Heart left ventricle (tissue), 16 donors: ENCODE results near the gene TPSD1. TPM values are rescaled to one million over a fixed set of nuclear protein-coding genes. Genes with fewer than 3 reads are reported as not detected.
A peak's percentile ranks its signal among the peaks of the same experiment; 100 is the strongest.

ENCODE experiments used
- ATAC-seq, 4 donors: fragments of 200-7000 bp; cut with Tn5 transposase; one replicate each; pipeline ENCODE4 v1.9.1; 2020 to 2022; ENCODE audit warnings: moderate library complexity in 4 of 4, mild to moderate bottlenecking in 3 of 4, moderate number of reproducible peaks in 1 of 4
- DNase-seq, 5 donors: peaks; one replicate each; pipeline ENCODE4 v3.0.0-alpha.2; 2020
- H3K27ac ChIP-seq, 12 donors: fragments of 200-600 bp; sonication (generic) in 4 of 12; one replicate each; pipeline versions ENCODE4 v1.5.0 to v1.8.0; 2016 to 2022; ENCODE audit warnings: mild to moderate bottlenecking in 2 of 12
- H3K27me3 ChIP-seq, 9 donors: fragments of 200-600 bp; sonication (generic) in 2 of 9; one replicate each; pipeline versions ENCODE4 v1.5.1 to v1.8.0; 2016 to 2022; ENCODE audit warnings: mild to moderate bottlenecking in 3 of 9
- H3K36me3 ChIP-seq, 9 donors: fragments of 200-600 bp; sonication (generic) in 2 of 9; one replicate each; pipeline versions ENCODE4 v1.5.0 to v1.8.0; 2018 to 2022; ENCODE audit warnings: mild to moderate bottlenecking in 2 of 9
- H3K4me1 ChIP-seq, 12 donors: fragments of 200-600 bp; sonication (generic) in 4 of 12; one replicate each; pipeline versions ENCODE4 v1.5.0 to v1.8.0; 2016 to 2022; ENCODE audit warnings: mild to moderate bottlenecking in 3 of 12
- H3K4me3 ChIP-seq, 12 donors: fragments of 200-600 bp; sonication (generic) in 4 of 12; one replicate each; pipeline versions ENCODE4 v1.5.0 to v1.8.0; 2017 to 2022; ENCODE audit warnings: mild to moderate bottlenecking in 9 of 12, moderate library complexity in 4 of 12
- H3K9me3 ChIP-seq, 12 donors: fragments of 200-600 bp; sonication (generic) in 4 of 12; one replicate each; pipeline versions ENCODE4 v1.5.0 to v1.8.0; 2016 to 2022; ENCODE audit warnings: mild to moderate bottlenecking in 1 of 12
- POLR2A ChIP-seq, 2 donors: fragments of 450-650 bp; IDR thresholded peaks; one replicate each; pipeline ENCODE4 v1.6.1; 2017; ENCODE audit warnings: antibody characterized with exemption in 2 of 2, mild to moderate bottlenecking in 2 of 2, moderate library complexity in 2 of 2
- WGBS, 4 donors: extraction: QIAGEN DNeasy Blood & Tissue Kit in 2 of 4; methylation state at CpG; one replicate each; pipeline versions ENCODE4 v1.1.5 to v1.1.7; 2013 to 2018; 5-methylcytosine and 5-hydroxymethylcytosine counted together
- intact Hi-C, 10 donors: fragments of 100-400 bp; cut with DNase I; formaldehyde crosslinking; loops; one replicate each; pipeline versions ENCODE4 v1.11.1 to v1.14.2; 2022
- polyA plus RNA-seq, 2 donors: library from polyadenylated mRNA; stranded (reverse); fragments of 200-250 nt; gene quantifications; one replicate each; pipeline ENCODE4 v1.2.3, GENCODE V29; 2013
- total RNA-seq, 9 donors: library from RNA; depleted of rRNA in 2 of 9; stranded (reverse); fragments of >200 nt in 2 of 9; fragmentation: NEBNext Ultra II Directional in 3 of 9; extraction: Animal tissue kit (Norgen Biotek cat#: 25700) in 3 of 9; gene quantifications; one replicate each; pipeline versions ENCODE4 v1.1.0 to v1.2.4, GENCODE V29; 2016 to 2023
- TF ChIP-seq, protein P1 (sequence below), 12 donors: fragments of 200-600 bp; sonication (generic) in 4 of 12; IDR thresholded peaks; one replicate each; pipeline versions ENCODE4 v1.5.0 to v1.8.0; 2018 to 2022; ENCODE audit warnings: antibody characterized with exemption in 12 of 12, mild to moderate bottlenecking in 5 of 12
- donor health status: ischemic (EF 13 %, LVEDD 7.1; RV severe dilation, severe dysfunction).
- donor health status: healthy with polysubstance abuse.
- donor health status: DM: no; HTN: yes; CAD: no.
- donor health status: DM: no; HTN: no; CAD: no.
- donor health status: ischemic (EF 25% LVEDD 6.9; RV normal size, moderate dysfunction).
- donor health status: ischemic (EF 25% LVEDD 5.7; RV mildly dilated, moderate dysfunction).
- donor health status: healthy.
- donor health status: DM: yes; HTN: yes; CAD: no.
- donor health status: ischemic (EF 35%, LVEDD 5.7; RV mildly dilated, moderate dysfunction).
- donor health status: nonischemic (EF 11% LVEDD 7.7; RV severe dilation, severe dysfunction).
- donor health status: DM: yes; HTN: yes; CAD: no.
- donor health status: PGD.
- donor health status: ischemic (EF 29% LVEDD 5.4; RV normal size, mild dysfunction).
- donor health status: nonischemic (EF 23%, LVEDD 6.1; RV moderate dilation, normal function).

The TPSD1 gene
- total and polyA plus RNA-seq, 11 donors: 0.17 to 0.38 TPM; not detected in 9

DNA sequence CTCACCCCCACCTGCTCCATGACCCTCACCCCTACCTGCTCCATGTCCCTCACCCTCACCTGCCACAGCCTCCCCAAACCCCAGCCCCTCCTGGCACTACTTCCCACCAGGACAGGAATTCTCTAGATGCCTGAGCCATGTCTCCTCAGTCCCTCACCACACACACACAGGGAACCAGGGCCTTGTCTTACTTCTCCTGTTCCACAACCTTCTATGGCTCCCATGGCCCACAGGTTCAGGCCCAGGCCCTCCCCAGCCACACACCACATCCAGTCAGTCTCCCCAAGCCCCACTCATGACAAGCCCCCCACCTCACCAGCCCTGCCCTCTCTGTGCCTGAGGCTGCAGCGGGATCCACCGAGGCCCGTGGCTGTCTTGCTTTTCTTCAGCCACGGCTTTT, 50.5 kb downstream of the TPSD1 start:
- H3K27me3 ChIP-seq: peaks cover 0 to 5% (median 0%) of the 10 kb centered on the region in 9 donors
- DNase-seq: no peak

DNA sequence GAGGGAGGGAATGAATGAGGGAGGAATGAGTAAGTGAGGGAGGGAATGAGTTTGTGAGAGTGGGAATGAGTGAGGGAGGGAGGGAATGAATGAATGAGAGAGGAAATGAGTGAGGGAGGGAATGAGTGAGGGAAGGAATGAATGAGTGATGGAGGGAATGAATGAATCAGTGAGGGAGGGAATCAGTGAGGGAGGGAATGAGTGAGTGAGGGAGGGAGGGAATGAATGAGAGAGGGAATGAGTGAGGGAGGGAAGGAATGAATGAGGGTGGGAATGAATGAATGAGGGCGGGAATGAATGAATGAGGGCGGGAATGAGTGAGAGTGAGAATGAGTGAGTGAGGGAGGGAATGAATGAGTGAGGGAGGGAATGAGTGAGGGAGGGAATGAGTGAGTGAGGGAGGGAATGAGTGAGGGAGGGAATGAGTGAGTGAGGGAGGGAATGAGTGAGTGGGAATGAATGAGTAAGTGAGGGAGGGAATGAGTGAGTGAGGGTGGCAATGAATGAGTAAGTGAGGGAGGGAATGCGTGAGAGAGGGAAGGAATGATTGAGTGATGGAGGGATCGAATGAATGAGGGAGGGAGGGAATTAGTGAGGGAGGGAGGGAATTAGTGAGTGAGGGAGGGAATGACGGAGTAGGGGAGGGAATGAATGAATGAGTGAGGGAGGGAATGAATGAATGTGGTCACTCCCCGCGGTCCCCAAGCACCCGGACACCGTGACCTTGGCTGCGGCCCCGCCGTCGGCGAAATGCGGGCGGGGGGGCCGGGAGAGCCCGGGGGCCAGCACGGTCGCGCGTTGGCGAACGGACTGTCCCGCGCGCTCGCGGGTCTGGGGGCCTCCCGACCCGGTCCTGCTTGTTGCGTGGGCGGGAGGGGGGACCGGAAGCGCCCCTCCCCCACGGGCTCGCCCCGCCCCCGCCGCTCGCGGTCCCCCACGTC, 52.4 kb downstream of the TPSD1 start:
- ATAC-seq (no peak), DNase-seq (peak in 2 of 5 donors; percentile 49 to 73)
- Histone ChIP-seq H3K4me1 (peaks cover 8 to 42% (median 29%) of the 10 kb centered on the region in 12 donors), H3K4me3 (peak overlapping the region; percentile 57 to 98 (median 82)), H3K36me3 (peaks cover 0 to 12% (median 0%) of the 10 kb centered on the region in 9 donors), H3K27me3 (peaks cover 0 to 2% (median 0%) of the 10 kb centered on the region in 9 donors), H3K9me3 (no peaks in the 10 kb centered on the region), H3K27ac (peak overlapping the region; percentile 95 to 100 (median 99))
- 4 to 8% (median 5%) methylated on average over 26 to 42 of the region's 43 CpGs for WGBS, 4 donors
- intact Hi-C loops: loop anchor here in 5 of 10 donors (2.0 to 10.0 kb wide), 6 partner anchors 39 to 398 kb away; partner anchors contain the start of genes UNKL (in 3 of the 5), GNPTG (in 1 of the 5), MAPK8IP3 (in 1 of the 5) and TSR3 (in 1 of the 5)
- TF ChIP-seq, protein P1, sequence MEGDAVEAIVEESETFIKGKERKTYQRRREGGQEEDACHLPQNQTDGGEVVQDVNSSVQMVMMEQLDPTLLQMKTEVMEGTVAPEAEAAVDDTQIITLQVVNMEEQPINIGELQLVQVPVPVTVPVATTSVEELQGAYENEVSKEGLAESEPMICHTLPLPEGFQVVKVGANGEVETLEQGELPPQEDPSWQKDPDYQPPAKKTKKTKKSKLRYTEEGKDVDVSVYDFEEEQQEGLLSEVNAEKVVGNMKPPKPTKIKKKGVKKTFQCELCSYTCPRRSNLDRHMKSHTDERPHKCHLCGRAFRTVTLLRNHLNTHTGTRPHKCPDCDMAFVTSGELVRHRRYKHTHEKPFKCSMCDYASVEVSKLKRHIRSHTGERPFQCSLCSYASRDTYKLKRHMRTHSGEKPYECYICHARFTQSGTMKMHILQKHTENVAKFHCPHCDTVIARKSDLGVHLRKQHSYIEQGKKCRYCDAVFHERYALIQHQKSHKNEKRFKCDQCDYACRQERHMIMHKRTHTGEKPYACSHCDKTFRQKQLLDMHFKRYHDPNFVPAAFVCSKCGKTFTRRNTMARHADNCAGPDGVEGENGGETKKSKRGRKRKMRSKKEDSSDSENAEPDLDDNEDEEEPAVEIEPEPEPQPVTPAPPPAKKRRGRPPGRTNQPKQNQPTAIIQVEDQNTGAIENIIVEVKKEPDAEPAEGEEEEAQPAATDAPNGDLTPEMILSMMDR (IDR thresholded peaks at IDR 0.05): no peak
- no peak for TF ChIP-seq POLR2A (IDR thresholded peaks at IDR 0.05)

More for the DNA sequence above, 50.5 kb downstream of the TPSD1 start:
- no peaks in the 10 kb centered on the region for H3K9me3 ChIP-seq
- no peak for TF ChIP-seq POLR2A (IDR thresholded peaks at IDR 0.05)
- TF ChIP-seq, protein P1 (IDR thresholded peaks at IDR 0.05): no peak
- 66 to 67% (median 67%) methylated on average over 4 of the region's 4 CpGs for WGBS, 4 donors
- no peak overlapping the region for H3K4me3 ChIP-seq
- no peak overlapping the region for H3K27ac ChIP-seq
- H3K4me1 ChIP-seq: peaks cover 6 to 23% (median 10%) of the 10 kb centered on the region in 12 donors
- ATAC-seq: no peak
- no peaks in the 10 kb centered on the region for H3K36me3 ChIP-seq
- intact Hi-C loops: loop anchor here in 5 of 10 donors (5.0 to 10.0 kb wide), 5 partner anchors 41 to 108 kb away; partner anchors contain the start of genes UNKL (in 3 of the 5), GNPTG (in 1 of the 5) and TSR3 (in 1 of the 5)

Other genes with a start within 250 kb of the TPSD1 start
- gene SSTR5, start 183.3 kb upstream of the TPSD1 start, total RNA-seq: 10 to 100 TPM in 3 of 9 donors, 1 to 10 TPM in 5, under 1 TPM in 1; 0.39 to 20.1 (median 6.5) TPM
- gene SSTR5, start 183.3 kb upstream of the TPSD1 start, polyA plus RNA-seq: 1 to 10 TPM in 1 of 2 donors, under 1 TPM in 1; 0.22 to 1.3 TPM
- not detected for gene C1QTNF8, start 159.8 kb upstream of the TPSD1 start, total RNA-seq
- gene C1QTNF8, start 159.8 kb upstream of the TPSD1 start, polyA plus RNA-seq: not detected
- 10 to 100 TPM in 2 of 9 donors, 1 to 10 TPM in 7; 1.6 to 14.6 (median 2.6) TPM for gene CACNA1H, start 103.0 kb upstream of the TPSD1 start, total RNA-seq
- 1 to 10 TPM; 5.3 to 6.2 TPM for gene CACNA1H, start 103.0 kb upstream of the TPSD1 start, polyA plus RNA-seq
- not detected for gene TPSG1, start 30.8 kb upstream of the TPSD1 start, total RNA-seq
- not detected for gene TPSG1, start 30.8 kb upstream of the TPSD1 start, polyA plus RNA-seq
- gene TPSB2, start 25.9 kb upstream of the TPSD1 start, total RNA-seq: 10 to 100 TPM in 1 of 9 donors, 1 to 10 TPM in 7, not detected in 1; 2.1 to 18.1 (median 2.3) TPM
- gene TPSB2, start 25.9 kb upstream of the TPSD1 start, polyA plus RNA-seq: 1 to 10 TPM; 2.0 to 4.3 TPM
- 10 to 100 TPM in 1 of 9 donors, 1 to 10 TPM in 7, not detected in 1; 1.1 to 14.3 (median 3.5) TPM for gene TPSAB1, start 15.4 kb upstream of the TPSD1 start, total RNA-seq
- 1 to 10 TPM; 1.1 to 3.7 TPM for gene TPSAB1, start 15.4 kb upstream of the TPSD1 start, polyA plus RNA-seq
- gene UBE2I, start 53.6 kb downstream of the TPSD1 start, total RNA-seq: 100 to 1,000 TPM in 2 of 9 donors, 10 to 100 TPM in 7; 59.3 to 105 (median 85.9) TPM
- gene UBE2I, start 53.6 kb downstream of the TPSD1 start, polyA plus RNA-seq: 10 to 100 TPM; 67.2 to 73.4 TPM
- gene BAIAP3, start 77.6 kb downstream of the TPSD1 start, total RNA-seq: 1 to 10 TPM in 8 of 9 donors, under 1 TPM in 1; 0.88 to 4.0 (median 2.6) TPM
- gene BAIAP3, start 77.6 kb downstream of the TPSD1 start, polyA plus RNA-seq: 1 to 10 TPM; 1.7 to 2.6 TPM
- gene TSR3, start 95.8 kb downstream of the TPSD1 start, total RNA-seq: 100 to 1,000 TPM in 1 of 9 donors, 10 to 100 TPM in 8; 46.3 to 108 (median 58.9) TPM
- 10 to 100 TPM; 60.0 to 75.4 TPM for gene TSR3, start 95.8 kb downstream of the TPSD1 start, polyA plus RNA-seq
- gene GNPTG, start 95.9 kb downstream of the TPSD1 start, total RNA-seq: 10 to 100 TPM; 25.4 to 54.2 (median 31.0) TPM
- gene GNPTG, start 95.9 kb downstream of the TPSD1 start, polyA plus RNA-seq: 10 to 100 TPM; 31.9 to 45.0 TPM
- gene UNKL, start 158.6 kb downstream of the TPSD1 start, total RNA-seq: 10 to 100 TPM in 4 of 9 donors, 1 to 10 TPM in 5; 4.3 to 18.3 (median 9.4) TPM
- 1 to 10 TPM; 6.2 to 6.3 TPM for gene UNKL, start 158.6 kb downstream of the TPSD1 start, polyA plus RNA-seq
- 10 to 100 TPM in 7 of 9 donors, 1 to 10 TPM in 2; 8.9 to 21.3 (median 11.9) TPM for gene UQCC4, start 164.7 kb downstream of the TPSD1 start, total RNA-seq
- 10 to 100 TPM; 10.9 to 34.2 TPM for gene UQCC4, start 164.7 kb downstream of the TPSD1 start, polyA plus RNA-seq
- gene PERCC1, start 175.0 kb downstream of the TPSD1 start, total RNA-seq: under 1 TPM in 4 of 9 donors, not detected in 5; 0.32 to 0.60 (median 0.41) TPM
- under 1 TPM in 1 of 2 donors, not detected in 1; 0.11 TPM for gene PERCC1, start 175.0 kb downstream of the TPSD1 start, polyA plus RNA-seq
- 1 to 10 TPM in 2 of 9 donors, under 1 TPM in 5, not detected in 2; 0.31 to 1.5 (median 0.92) TPM for gene CCDC154, start 188.5 kb downstream of the TPSD1 start, total RNA-seq
- under 1 TPM; 0.14 to 0.65 TPM for gene CCDC154, start 188.5 kb downstream of the TPSD1 start, polyA plus RNA-seq
- gene CLCN7, start 219.0 kb downstream of the TPSD1 start, total RNA-seq: 10 to 100 TPM; 30.3 to 70.8 (median 33.6) TPM
- 10 to 100 TPM; 32.7 to 41.5 TPM for gene CLCN7, start 219.0 kb downstream of the TPSD1 start, polyA plus RNA-seq
- gene PTX4, start 232.9 kb downstream of the TPSD1 start, total RNA-seq: under 1 TPM in 2 of 9 donors, not detected in 7; 0.20 to 0.23 TPM
- gene PTX4, start 232.9 kb downstream of the TPSD1 start, polyA plus RNA-seq: under 1 TPM in 1 of 2 donors, not detected in 1; 0.04 TPM
- 10 to 100 TPM; 11.8 to 29.6 (median 16.7) TPM for gene TELO2, start 237.3 kb downstream of the TPSD1 start, total RNA-seq
- 10 to 100 TPM; 22.7 to 27.0 TPM for gene TELO2, start 237.3 kb downstream of the TPSD1 start, polyA plus RNA-seq